ENCODE measurements around the gene CEP104.
A peak's percentile ranks its signal among the peaks of the same experiment; 100 is the strongest.
"Not testable (repeated sequence)": the region's sequence is repeated elsewhere in the genome, so short reads cannot be mapped to it uniquely, and the experiment has no call there.

CEP104 gene

DNA sequence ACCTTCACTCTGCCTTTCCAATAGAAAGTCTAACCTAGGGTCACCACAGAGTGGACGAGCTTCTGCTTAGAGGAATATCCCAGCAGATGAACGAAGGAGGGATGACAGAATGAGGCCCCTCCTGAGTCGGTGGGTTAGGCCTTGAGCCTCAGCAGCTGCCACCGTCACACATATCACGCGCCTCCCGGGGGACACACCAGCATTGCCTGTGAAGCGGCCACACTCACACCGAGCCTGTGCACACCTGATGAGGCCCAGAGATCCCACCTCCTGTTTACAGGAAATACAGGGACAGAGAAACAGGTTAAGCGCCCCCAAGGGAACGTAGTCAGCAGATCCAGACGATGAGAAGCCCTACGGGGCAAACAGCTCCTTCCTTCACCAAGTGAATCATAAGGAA lies 35.6 kb downstream of the CEP104 start:
- DNase-seq = no peak

DNA sequence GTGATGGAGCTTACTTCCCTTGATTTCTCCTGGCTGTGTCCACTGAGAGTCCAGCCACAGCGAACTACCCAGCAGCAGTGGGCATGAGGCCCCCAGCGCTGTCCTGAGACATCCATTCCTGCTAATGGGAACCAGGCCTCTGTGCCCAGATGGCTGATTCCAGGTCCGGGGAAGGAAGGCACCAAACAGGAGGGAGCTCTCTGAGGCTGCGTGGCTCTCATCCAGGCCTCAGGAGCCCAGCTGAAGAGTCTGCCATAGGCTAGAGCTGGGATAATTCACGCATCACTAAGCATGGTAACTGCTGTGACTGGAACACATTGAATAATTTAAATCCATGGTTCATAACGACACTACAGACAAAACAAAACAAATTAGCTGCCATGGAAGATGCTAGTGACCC lies 36.0 kb downstream of the CEP104 start:
- DNase-seq = no peak

DNA sequence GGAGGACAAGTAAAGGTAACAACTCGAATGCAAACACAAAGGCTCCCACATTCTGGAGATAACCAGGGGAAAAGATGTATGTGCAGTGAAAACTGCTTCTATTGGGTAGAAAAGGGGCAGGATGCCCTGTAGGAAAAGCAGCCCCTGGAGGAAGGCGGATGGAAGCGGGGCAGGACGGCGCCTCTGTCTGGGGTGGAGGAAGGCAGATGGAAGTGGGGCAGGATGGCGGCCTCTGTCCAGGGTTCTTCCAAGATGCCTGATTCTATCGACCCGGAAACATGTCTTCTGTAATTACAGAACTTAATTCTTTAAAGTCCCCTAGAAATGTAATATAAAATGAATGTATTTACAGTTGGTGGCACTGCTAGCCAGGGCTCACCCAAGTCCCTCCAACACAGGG lies 36.7 kb downstream of the CEP104 start:
- no peak for DNase-seq

DNA sequence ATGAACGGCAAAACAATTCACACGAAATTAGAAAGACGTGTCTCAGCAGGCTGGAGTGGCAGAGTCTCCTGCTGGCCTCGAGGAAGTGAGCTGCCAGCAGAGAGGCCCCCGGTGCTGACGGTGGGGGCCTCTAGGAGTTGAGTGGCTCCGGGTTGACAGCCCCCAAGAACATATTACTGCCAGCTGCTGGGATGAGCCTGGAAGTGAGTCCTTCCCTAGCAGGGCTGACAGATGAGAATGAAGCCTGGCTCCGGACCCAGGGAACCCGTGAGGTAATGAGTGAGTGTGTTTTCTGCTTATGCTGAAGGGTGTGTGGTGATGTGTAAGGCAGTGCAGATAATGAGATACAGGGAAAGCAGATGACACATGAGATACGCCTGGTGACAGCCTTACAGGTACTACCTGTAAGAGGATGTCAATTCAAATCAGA lies 37.2 kb downstream of the CEP104 start:
- no peak for DNase-seq

DNA sequence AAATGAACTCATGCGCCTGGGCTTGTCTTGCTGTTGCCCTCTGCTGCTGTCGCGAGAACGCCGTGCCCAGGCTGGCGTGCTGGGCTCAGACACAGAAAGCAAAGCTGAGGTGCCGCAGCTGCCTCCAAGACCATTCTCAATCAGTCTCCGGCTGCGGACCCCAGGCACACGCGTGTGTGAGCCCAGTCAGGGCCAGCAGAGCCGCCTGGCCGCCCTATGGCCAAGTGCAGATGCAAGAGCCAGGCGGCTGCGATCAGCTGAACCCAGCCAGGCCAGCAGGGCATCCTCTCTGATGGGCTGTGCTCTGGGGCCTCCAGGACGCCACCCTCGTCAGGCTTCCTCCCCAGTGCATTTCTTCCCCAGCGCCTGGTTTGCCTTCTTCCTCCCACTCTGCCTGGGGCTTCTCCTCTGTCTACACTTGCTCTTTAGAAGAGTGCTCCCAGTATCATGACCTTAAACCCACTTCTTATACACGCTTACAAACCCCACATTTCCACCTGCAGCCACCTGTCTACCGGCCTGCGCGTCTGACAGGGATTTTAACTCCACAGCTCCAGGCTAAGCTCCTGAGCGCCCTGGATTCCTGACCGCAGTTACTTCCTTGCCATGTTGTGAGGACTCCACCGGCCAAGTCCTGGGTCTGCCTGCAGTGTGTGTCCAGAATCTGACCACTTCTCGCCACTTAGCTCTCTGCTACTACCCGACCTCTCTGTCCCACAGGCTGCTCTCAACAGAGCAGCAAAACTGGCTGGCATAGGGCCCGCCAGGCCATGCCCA lies 39.0 kb downstream of the CEP104 start:
- no peak for DNase-seq

DNA sequence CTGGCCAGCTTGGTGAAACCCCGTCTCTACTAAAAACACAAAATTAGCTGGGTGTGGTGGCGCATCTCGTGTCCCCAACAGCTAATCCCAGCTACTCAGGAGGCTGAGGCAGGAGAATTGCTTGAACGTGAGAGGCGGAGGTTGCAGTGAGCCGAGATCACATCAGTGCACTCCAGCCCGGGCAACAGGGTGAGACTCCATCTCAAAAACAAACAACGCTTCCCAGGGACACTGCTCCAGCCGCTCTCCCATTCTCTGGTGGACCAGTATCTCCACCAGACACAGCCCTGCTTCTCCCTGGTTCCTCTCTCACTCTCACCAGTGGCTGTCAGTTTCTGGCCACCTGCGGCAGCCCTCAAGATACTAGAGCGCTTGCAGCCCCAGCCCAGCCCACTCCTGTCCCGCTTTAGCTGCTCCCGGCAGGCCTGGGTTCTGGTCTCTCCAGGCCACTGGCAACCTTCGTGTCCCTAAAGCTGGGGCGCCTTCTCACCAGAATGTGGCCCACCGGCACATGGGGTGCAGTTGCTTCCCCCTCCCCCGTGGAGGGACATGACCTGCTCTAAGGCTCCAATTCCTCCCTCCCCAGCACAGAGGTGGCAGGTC lies 39.8 kb downstream of the CEP104 start:
- DNase-seq = no peak

DNA sequence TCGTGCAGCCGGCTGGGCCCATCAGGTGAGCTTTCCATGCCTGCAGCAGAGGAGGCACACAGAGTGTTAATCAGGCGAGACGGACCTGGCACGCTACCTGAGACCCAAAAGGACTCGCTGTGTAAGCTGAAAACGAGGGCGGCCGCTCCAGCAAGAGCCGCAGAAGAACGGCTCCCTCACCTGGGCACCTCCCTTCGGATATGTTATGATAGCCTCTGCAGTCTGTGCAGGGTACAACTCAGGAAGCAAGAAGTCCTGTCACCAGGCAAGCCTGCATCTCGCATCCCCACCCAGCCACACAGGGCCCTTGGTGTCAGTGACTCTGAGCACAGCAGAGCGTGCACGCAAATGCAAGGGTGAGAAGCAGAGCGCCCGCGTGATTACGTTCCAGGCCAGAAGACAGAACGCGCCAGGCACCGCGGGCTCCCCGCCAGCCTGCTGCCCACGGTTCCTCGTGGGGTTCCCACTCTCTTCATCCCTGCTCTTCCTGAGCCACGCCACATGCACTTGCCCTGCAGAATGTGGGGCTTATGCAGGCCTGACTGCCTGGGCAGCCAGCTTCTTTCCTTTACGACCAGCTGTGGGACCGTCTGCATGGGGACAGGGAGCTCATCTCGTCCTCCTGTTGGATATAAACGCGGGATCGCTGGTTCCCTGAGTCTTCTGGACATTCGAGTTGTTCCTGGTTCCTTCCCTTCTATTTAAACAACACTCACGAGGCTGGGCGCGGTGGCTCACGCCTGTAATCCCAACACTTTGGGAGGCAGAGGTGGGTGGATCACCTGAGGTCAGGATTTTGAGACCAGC lies 40.5 kb downstream of the CEP104 start:
- no peak for DNase-seq

DNA sequence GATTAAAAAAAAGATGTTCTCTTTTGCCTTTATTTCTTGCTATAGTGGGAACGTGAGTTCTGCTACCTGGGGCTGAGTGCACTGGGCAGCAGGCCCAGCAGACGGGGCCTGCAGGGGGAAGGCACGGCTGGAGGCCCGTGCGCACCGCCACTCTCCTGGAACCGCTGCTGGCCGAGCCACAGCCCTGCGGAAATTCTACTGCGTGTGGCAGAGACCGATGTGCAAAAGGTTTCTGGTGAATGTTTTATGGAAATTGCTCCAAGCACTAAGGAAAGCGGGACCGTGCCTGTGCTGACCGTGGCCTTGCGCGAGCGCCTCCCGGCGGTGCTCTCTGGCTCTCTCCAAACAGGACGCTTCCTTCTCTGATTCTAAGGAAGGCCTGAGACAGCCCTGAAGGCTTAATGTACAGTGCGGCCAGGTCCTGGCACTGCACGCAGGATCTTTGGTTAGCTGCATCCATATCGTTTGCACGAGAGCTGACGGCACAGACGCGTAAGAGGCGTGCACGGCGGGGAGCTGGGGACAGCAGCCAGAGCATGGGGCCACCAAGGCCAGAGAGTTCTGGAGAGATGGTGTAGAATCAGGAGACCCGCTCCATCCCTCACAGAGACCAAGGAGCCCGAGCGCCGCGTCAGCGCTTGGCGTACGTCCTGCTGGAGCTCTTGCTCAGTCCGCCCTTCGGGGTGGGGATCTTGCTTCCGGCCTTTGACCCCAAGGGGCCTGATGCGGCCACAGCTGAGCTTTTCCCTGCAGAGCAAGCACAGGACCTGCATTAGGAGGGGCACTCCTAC lies 42.0 kb downstream of the CEP104 start:
- DNase-seq = no peak

DNA sequence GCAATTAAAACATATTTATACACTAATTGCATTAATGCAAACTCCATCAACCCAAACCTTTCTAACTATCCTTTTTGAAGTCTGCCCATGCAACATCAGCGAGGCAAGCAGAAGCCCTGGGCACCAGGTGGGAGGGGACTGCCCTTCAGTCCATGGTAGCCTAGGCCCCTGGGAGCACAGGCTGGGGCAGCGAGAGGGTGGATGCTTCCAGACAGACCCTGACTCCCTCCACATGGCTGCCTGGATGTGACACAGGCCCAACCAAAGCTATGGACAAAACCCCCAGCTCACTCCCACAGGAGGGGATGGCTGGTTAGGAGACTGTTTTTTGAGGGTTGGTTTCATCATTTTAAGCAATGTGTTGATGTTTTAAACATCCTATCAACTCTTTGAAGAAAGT lies 42.9 kb downstream of the CEP104 start:
- DNase-seq = no peak

DNA sequence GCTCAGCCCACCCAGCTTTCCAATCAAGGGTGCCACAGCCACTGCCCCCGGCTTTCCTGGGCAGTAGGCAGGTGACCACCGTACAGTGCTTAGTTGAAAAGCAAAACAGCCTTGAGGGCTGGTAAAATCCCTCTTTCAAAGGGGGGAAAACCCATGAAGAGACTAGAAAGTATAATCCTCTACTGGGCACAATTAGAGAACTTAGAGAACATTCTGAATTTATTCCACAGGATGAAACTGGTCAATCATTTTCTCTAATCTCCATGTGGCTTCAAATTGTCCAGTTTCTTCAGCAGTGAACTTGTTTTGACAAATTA lies 45.5 kb downstream of the CEP104 start:
- no peak for DNase-seq

DNA sequence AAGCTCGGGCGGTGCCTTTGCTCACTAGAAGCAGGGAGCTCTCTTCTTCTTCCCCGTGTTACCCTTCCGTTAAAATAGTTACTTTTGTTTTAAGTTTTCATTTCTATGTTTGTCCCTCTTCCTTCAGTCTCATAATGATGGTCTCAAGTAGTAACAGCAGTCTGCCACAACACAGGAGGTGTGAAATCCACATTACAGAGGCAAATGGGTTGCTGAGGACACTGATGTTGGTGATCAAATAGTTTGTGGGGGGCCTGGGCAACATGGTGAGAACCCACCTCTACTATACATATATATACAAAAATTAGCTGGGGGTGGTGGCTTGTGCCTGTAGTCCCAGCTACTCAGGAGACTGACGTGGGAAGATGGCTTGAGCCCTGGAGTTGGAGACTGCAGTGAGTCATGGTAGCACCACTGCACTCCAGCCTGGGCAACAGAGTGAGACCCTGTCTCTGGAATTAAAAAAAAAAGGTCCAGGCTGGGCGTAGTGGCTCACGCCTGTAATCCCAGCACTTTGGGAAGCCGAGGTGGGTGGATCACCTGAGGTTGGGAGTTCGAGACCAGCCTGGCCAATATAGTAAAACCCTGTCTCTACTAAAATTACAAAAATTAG lies 46.8 kb downstream of the CEP104 start:
- not testable (repeated sequence) for DNase-seq

DNA sequence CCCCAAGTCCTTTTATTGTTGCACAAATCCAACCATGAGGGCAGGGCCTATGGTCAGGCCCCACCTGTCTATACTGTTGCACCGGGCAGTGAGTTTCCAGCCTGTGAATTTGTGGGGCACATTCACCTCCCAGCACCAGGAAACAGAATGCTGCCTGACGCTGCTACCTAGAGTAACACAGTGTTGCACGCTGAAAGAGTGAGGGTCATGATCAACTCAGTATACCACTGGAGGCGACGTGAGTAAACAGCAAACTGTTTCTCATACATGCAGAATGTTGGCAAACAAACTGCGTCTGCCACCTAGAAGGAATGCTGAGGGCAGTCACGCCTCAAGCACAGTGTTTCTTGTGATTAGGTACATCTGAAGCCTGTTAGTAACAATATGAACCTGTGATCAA lies 47.3 kb downstream of the CEP104 start:
- DNase-seq = no peak

DNA sequence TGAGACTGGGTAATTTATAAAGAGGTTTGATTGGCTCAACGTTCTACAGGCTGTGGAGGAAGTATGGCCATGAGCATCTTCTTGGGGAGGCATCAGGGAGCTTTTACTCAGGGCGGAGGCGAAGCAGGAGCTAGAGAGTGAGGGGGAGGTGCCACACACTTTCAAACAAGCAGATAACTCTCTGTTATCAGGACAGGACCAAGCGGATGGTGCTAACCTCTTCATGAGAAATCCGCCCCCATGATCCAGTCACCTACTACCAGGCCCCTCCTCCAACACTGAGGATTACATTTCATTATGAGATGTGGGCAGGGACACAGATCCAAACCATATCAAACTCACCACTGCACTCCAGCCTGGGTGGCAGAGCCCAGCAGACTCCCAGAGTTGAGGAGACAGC lies 49.2 kb downstream of the CEP104 start:
- DNase-seq = no peak

DNA sequence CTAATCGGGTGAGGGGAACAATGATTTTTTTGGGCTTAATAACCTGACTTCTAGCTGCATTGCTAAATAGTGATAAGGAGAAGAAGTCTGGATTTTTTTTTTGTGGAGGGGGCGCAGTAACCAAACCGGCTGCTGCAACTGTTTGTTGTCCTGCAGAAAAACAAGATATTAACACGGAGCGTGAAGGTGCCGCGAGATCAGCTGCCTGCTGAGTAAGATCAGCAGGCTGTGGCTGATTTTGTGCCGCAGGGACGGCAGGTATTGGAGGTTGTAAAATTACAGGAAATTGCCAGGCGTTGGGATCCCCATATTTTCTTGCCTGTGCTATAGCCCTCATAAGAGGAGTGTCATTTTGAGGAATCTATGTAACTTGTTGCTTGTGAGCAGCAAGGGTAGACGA lies 52.0 kb downstream of the CEP104 start:
- no peak for DNase-seq

DNA sequence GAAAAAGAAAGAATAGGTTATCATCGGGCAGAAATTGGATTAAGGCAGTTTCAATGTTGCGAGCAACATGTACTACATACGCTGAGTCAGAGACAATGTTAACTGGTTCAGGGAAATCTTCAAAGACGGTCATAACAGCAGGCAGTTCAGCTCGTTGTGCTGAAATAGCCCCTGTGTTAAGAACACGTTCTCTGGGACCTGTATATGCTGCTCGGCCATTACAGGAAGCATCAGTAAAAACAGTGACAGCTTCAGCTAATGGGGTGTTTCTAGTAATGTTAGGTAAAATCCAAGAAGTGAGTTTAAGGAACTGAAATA lies 52.4 kb downstream of the CEP104 start:
- not testable (repeated sequence) for DNase-seq

DNA sequence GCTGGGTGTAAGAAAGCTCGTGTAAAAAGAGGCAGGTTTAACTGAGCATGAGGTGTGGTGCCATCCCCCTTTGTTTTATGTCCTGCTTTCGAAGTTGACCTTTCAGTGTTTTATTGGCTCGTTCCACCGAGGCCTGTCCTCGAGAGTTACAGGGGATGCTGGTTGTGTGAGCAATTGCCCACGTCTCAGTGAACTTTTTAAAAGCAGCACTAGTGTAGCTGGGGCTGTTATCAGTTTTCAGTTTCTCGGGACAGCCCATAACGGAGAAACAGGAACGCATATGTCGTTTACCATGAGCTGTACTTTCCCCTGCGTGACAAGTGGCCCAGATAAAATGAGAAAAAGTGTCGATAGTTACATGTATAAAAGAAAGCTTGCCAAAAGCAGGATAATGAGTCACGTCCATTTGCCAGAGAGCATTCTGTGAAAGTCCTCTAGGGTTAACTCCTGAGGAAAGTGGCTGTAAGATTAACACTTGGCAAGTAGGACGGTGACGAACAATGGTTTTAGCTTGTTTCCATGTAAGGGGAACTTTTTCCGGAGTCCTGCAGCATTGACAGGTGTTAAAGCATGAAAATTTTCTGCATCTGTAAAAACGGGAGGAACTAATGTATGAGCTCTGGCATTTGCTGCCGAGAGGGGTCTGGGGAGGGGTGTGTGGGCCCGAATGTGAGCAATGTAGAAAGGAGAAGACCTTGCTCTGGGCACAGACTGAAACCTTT lies 52.9 kb downstream of the CEP104 start:
- no peak for DNase-seq

DNA sequence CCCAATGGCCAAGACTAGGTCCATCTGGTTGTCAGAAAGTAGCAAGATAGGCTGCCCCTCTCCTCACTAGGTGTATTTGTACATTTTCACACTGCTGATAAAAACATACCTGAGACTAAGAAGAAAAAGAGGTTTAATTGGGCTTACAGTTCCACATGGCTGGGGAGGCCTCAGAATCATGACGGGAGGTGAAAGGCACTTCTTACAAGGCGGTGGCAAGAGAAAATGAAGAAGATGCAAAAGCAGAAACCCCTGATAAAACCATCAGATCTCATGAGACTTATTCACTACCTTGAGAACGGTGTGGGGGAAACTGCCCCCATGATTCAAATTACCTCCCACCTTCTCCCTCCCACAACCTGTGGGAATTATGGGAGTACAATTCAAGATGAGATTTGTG lies 56.2 kb downstream of the CEP104 start:
- DNase-seq = not testable (repeated sequence)

DNA sequence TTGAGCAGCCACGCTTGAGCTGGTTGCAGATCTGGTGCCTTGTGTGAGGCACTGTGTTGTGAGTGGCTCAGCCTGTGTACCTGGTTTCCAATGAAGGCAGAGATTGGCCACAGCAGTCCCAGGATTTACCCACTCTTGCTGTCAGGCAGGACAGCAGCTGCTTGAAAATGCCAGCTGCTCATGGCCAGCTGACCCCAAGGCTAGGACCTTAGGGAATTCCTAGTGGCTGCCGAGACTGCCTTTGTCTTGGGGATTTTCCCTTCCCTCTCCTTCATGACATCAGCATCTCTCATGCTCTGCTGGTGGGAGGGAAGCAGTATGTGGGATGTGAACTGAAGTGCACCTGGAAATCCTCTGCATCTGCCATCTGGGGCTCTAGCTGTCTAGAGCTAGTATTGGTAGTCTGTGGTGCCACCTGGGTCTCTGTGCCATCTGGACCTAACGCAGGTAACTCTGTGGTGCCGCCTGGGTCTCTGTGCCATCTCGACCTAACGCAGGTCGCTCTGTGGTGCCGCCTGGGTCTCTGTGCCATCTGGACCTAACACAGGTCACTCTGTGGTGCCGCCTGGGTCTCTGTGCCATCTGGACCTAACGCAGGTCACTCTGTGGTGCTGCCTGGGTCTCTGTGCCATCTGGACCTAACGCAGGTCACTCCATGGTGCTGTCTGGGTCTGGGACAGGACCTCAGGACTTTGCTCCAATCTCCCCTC lies 56.9 kb downstream of the CEP104 start:
- DNase-seq = no peak

DNA sequence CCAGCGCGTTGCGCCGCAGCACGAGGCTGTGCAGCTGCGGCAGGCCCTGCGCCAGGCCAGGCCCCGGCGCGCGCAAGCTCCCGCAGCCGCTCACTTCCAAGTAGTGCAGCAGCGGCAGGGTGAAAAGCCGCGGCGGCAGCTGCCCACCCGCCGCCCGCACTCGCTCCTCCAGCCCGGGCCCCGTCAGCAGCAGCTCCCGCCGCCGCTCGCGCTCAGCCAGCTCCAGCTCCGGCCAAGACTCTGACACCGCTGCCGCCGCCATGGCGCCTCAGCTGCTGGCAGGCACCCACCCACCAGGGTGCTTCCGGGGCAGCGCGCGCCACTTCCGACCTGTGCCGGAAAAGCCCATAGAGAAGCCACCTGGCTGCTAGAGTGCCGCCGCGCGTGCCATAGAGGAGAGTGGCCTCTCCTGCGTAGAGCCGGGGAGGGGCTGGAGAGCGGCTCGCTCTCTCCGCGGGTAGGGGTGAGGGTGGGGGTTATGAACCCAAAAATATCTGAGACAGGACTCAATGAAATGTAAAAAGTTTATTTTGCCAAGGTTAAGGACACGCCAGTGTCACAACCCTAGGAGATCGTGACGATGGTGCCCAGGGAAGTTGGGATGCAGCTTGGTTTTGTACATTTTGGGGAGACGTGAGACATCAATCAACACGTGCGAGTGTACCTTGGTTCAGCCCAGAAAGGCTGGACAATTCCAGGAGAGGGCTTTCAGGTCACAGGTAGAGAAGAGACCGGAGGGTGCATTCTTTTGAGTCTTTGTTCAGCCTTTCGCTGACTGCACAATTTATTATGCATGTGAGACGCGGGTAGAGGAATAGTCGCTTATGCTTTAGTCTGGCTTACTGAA lies 60.6 kb downstream of the CEP104 start, which contains the start of gene LRRC47:
LRRC47 (minus strand) TSS at position 284 of the 847 bp plus-strand sequence; CDS start at position 262, 22 bp downstream.
- peak; percentile 68 for DNase-seq

DNA sequence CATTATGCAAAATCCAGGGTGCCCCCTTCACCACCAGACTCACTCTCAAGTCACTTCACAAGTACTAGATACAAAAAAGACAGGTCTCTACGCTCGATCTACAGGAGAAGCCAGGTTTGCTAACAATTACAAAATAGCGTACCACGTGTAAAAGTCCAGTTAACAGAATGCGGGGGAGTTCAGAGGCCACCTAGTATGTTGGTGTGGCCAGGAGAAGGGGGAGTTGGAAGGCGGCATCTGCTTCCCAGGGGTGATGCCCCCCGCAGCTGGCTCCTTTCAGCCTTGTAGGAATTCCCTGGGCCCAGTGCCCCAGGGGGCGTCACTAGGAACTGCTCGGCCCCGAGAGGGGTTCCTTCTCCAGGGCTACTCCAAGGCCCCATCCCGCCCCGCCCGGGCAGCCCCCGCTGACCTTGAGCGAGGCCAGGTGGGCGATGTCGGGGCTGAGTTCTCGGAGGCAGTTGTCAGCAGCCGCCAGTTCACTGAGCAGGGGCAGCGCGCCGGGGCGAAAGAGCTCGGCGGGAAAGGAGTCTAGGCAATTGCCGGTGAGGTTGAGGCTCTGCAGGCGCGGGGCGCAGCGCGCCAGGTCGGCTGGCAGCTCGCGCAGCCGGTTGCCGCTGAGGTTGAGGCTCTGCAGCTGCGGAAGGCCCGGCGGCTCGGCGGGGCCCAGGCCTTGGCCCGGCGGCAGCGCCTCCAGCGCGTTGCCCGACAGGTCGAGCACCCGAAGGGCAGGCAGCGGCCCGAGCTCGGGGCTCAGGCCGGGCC lies 61.4 kb downstream of the CEP104 start:
- no peak for DNase-seq

All from NCI-H510A (cell line).